Astrocyte (in vitro differentiated cells and primary cell): Measurements from ENCODE around the gene FBXO44. TPM values are rescaled to one million over a fixed set of nuclear protein-coding genes. Genes with fewer than 3 reads are reported as not detected.

Experiments used
- DNase-seq: peaks from one replicate; pipeline ENCODE4 v3.0.0-alpha.2; 2010; ENCODE audit warnings: low read depth
- FAIRE-seq: peaks from 2 replicates; lab custom pipeline; 2011; peaks lifted over from hg19 to GRCh38; lab: Jason Lieb, UNC
- H2AFZ ChIP-seq: 2 replicates; pipeline ENCODE4 v1.6.0; 2012; ENCODE audit warnings: low read depth, low read length, inconsistent platforms
- H3K27ac ChIP-seq: 2 replicates; pipeline ENCODE4 v1.5.1; 2011; ENCODE audit warnings: low read depth, low read length, inconsistent platforms
- H3K27me3 ChIP-seq: 2 replicates; pipeline ENCODE4 v1.6.0; 2011; ENCODE audit warnings: low read length, inconsistent platforms; ENCODE audit not compliant: insufficient read depth
- H3K36me3 ChIP-seq: 2 replicates; pipeline ENCODE4 v1.5.1; 2011; ENCODE audit warnings: low read length, inconsistent platforms; ENCODE audit not compliant: insufficient read depth
- H3K4me1 ChIP-seq: 2 replicates; pipeline ENCODE4 v1.5.1; 2011; ENCODE audit warnings: low read length, inconsistent platforms; ENCODE audit not compliant: insufficient read depth
- H3K4me2 ChIP-seq: 2 replicates; pipeline ENCODE4 v1.6.0; 2012; ENCODE audit warnings: low read length, inconsistent platforms
- H3K4me3 ChIP-seq: 2 replicates; pipeline ENCODE4 v1.5.1; 2011; ENCODE audit warnings: low read depth, mild to moderate bottlenecking, low read length, inconsistent platforms; ENCODE audit not compliant: insufficient read depth
- H3K79me2 ChIP-seq: 2 replicates; pipeline ENCODE4 v1.6.0; 2012; ENCODE audit warnings: mild to moderate bottlenecking, low read length, inconsistent platforms; ENCODE audit not compliant: insufficient read depth
- H3K9ac ChIP-seq: 2 replicates; pipeline ENCODE4 v1.6.0; 2012; ENCODE audit warnings: mild to moderate bottlenecking, low read length, inconsistent platforms
- H3K9me3 ChIP-seq: 2 replicates; pipeline ENCODE4 v1.5.1; 2012; ENCODE audit warnings: low read depth, mild to moderate bottlenecking, low read length, inconsistent platforms; ENCODE audit not compliant: insufficient read depth
- H4K20me1 ChIP-seq: 2 replicates; pipeline ENCODE4 v1.6.0; 2012; ENCODE audit warnings: low read length, inconsistent platforms; ENCODE audit not compliant: insufficient read depth
- H3K27ac Mint-ChIP-seq: one replicate; pipeline ENCODE4 v1.8.0; 2021; ENCODE audit warnings: mild to moderate bottlenecking, mixed read lengths; ENCODE audit not compliant: unreplicated experiment
- H3K27me3 Mint-ChIP-seq: one replicate; pipeline ENCODE4 v1.8.0; 2021; ENCODE audit warnings: low read depth, mixed read lengths; ENCODE audit not compliant: unreplicated experiment
- H3K36me3 Mint-ChIP-seq: one replicate; pipeline ENCODE4 v1.8.0; 2021; ENCODE audit warnings: low read depth, mixed read lengths; ENCODE audit not compliant: unreplicated experiment
- H3K4me1 Mint-ChIP-seq: one replicate; pipeline ENCODE4 v1.8.0; 2021; ENCODE audit warnings: low read depth, mixed read lengths; ENCODE audit not compliant: unreplicated experiment
- H3K4me3 Mint-ChIP-seq: one replicate; pipeline ENCODE4 v1.8.0; 2021; ENCODE audit warnings: mild to moderate bottlenecking, moderate library complexity, mixed read lengths; ENCODE audit not compliant: unreplicated experiment
- H3K9me3 Mint-ChIP-seq: one replicate; pipeline ENCODE4 v1.8.0; 2021; ENCODE audit warnings: mild to moderate bottlenecking, mixed read lengths; ENCODE audit not compliant: unreplicated experiment
- EZH2 ChIP-seq: IDR thresholded peaks from 2 replicates; pipeline ENCODE4 v1.6.1; 2012; ENCODE audit warnings: mild to moderate bottlenecking, low read length, inconsistent platforms; ENCODE audit not compliant: insufficient read depth
- total RNA-seq: library from RNA; stranded (reverse); gene quantifications from 2 replicates; pipeline ENCODE4 v1.2.1, GENCODE V29; 2021
- TF ChIP-seq, protein P1 (sequence below): IDR thresholded peaks from 2 replicates; pipeline ENCODE4 v1.5.1; 2011; ENCODE audit warnings: low read depth, mild to moderate bottlenecking, inconsistent platforms, low read length, moderate library complexity; ENCODE audit not compliant: insufficient read depth

FBXO44 gene
- total RNA-seq, 1 donor from 2014 or later = 31.6 TPM

DNA sequence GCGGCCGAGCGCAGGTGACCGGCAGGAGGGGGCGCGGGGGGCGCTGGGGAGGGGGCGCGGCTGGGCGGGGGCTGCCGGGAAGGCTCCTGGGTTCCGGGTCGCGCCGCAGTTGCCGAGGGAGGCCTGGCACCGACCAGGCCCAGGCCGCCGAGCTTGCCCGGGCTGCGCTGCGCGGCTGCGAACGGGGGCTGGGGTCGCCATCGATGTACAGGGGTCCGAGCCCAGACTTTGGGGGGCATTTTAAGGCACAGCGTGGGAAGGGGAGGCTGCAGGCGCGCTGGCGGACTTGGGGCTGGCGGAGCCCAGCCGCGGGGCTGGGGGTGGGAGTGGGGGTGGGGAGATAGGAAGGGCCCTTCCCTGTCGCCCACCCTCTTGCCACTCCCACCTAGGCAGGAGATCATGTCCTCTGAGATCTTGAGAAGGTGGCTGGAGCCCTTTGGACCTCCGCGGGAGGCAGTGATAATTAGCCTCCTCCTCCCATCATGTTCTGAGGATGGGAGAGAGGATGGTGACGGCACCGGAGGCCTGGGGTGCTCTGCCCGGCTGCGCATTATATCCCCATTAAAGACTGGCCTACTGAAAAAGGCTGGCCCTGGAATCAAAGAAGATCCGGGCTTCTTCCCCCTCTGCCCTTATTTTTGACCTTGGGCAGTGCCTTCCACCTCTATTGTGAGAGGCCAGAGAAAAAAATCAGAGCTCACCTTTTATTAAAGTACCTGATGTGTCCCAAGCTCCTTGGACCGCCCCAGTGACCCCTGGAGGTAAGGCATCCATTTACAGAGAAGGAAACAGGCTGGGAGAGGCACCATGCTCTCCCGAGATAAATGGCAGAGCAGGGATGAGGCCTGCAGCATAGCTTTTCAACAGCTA lies 497 bp downstream of the FBXO44 start:
- FAIRE-seq (no peak), DNase-seq (no peak)
- Histone ChIP-seq H3K4me1 (peaks cover 11% of the 10 kb centered on the region), H3K9ac (peak overlapping the region; percentile 40), H2AFZ (no peak overlapping the region), H3K36me3 (no peaks in the 10 kb centered on the region), H3K4me3 (peak overlapping the region; percentile 50), H3K27ac (no peak overlapping the region), H3K9me3 (no peaks in the 10 kb centered on the region), H3K79me2 (no peaks in the 10 kb centered on the region), H3K27me3 (peaks cover 5% of the 10 kb centered on the region), H3K4me2 (peak overlapping the region; percentile 82), H4K20me1 (peaks cover 3% of the 10 kb centered on the region)
- Mint-ChIP-seq H3K27me3 (peaks cover 6% of the 10 kb centered on the region), H3K27ac (no peak overlapping the region), H3K9me3 (no peaks in the 10 kb centered on the region), H3K4me1 (peaks cover 6% of the 10 kb centered on the region), H3K36me3 (peaks cover 8% of the 10 kb centered on the region), H3K4me3 (peak overlapping the region; percentile 82)
- TF ChIP-seq EZH2 = no peak
- TF ChIP-seq, protein P1, sequence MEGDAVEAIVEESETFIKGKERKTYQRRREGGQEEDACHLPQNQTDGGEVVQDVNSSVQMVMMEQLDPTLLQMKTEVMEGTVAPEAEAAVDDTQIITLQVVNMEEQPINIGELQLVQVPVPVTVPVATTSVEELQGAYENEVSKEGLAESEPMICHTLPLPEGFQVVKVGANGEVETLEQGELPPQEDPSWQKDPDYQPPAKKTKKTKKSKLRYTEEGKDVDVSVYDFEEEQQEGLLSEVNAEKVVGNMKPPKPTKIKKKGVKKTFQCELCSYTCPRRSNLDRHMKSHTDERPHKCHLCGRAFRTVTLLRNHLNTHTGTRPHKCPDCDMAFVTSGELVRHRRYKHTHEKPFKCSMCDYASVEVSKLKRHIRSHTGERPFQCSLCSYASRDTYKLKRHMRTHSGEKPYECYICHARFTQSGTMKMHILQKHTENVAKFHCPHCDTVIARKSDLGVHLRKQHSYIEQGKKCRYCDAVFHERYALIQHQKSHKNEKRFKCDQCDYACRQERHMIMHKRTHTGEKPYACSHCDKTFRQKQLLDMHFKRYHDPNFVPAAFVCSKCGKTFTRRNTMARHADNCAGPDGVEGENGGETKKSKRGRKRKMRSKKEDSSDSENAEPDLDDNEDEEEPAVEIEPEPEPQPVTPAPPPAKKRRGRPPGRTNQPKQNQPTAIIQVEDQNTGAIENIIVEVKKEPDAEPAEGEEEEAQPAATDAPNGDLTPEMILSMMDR = no peak

DNA sequence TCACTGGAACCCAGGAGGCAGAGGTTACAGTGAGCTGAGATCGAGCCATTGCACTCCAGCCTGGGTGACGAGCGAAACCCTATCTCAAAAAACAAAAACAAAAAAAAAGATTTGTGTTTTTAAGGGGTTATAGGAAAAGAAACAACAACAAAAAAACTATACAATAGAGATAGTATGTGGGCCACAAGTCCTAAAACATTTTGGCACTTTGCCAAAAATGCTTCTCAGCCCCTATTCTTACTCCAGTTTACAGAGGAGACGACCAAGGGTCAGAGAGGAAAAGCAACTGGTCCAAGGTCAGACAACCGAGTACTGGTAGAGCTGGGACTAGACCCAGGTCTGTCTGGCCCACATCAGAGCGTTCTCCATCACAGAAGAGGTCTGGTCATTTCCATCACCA lies 3.0 kb downstream of the FBXO44 start:
- FAIRE-seq (no peak), DNase-seq (no peak)
- Histone ChIP-seq H3K79me2 (no peaks in the 10 kb centered on the region), H2AFZ (no peak overlapping the region), H3K27ac (no peak overlapping the region), H3K4me3 (no peak overlapping the region), H3K4me2 (no peak overlapping the region), H4K20me1 (peaks cover 3% of the 10 kb centered on the region), H3K27me3 (no peaks in the 10 kb centered on the region), H3K9ac (no peak overlapping the region), H3K9me3 (no peaks in the 10 kb centered on the region), H3K4me1 (peaks cover 8% of the 10 kb centered on the region), H3K36me3 (no peaks in the 10 kb centered on the region)
- TF ChIP-seq, protein P1 = no peak
- TF ChIP-seq EZH2 = no peak
- Mint-ChIP-seq H3K27me3 (peaks cover 1% of the 10 kb centered on the region), H3K27ac (no peak overlapping the region), H3K4me1 (peaks cover 3% of the 10 kb centered on the region), H3K9me3 (no peaks in the 10 kb centered on the region), H3K36me3 (peaks cover 20% of the 10 kb centered on the region), H3K4me3 (no peak overlapping the region)

DNA sequence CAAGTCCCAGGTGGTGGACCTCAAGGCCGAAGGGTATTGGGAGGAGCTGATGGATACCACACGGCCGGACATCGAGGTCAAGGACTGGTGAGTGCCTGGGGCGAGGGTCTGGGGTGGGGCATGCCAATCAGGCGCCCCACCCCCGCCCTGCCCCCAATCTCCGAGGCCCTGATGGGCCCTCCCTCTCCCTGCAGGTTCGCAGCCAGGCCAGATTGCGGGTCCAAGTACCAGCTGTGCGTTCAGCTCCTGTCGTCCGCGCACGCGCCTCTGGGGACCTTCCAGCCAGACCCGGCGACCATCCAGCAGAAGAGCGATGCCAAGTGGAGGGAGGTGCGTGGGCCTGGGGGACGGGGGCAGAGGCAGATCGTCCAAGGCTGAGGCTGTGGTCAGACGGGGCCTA lies 3.9 kb downstream of the FBXO44 start:
- Histone ChIP-seq H3K27me3 (no peaks in the 10 kb centered on the region), H3K4me3 (no peak overlapping the region), H2AFZ (no peak overlapping the region), H3K9me3 (no peaks in the 10 kb centered on the region), H3K4me1 (peaks cover 8% of the 10 kb centered on the region), H3K36me3 (no peaks in the 10 kb centered on the region), H3K79me2 (no peaks in the 10 kb centered on the region), H3K4me2 (no peak overlapping the region), H3K27ac (no peak overlapping the region), H4K20me1 (peaks cover 3% of the 10 kb centered on the region), H3K9ac (no peak overlapping the region)
- H3K27me3 Mint-ChIP-seq = peaks cover 1% of the 10 kb centered on the region
- FAIRE-seq (no peak), DNase-seq (no peak)
- H3K4me1 Mint-ChIP-seq = peaks cover 3% of the 10 kb centered on the region
- no peaks in the 10 kb centered on the region for H3K9me3 Mint-ChIP-seq
- no peak overlapping the region for H3K27ac Mint-ChIP-seq
- TF ChIP-seq EZH2 = no peak
- TF ChIP-seq, protein P1 = no peak
- no peak overlapping the region for H3K4me3 Mint-ChIP-seq
- peaks cover 25% of the 10 kb centered on the region for H3K36me3 Mint-ChIP-seq
